ENCODE results near the gene PLEKHG1.

The PLEKHG1 gene

GRCh38 chr6:150647051-150647450 lies 47.4 kb downstream of the PLEKHG1 start:
- H3K36me3 ChIP-seq (ENCODE audit: control insufficient read depth in 5 of 5, insufficient read depth in 5 of 5, low read length in 5 of 5) = no peaks in the 10 kb centered on the region
- H3K4me3 ChIP-seq (ENCODE audit: low read depth in 1 of 5, low read length in 5 of 5) = no peak overlapping the region
- no peaks in the 10 kb centered on the region for H3K9me3 ChIP-seq (ENCODE audit: control insufficient read depth in 5 of 5, low read length in 5 of 5)
- no peaks in the 10 kb centered on the region for H3K27me3 ChIP-seq (ENCODE audit: control insufficient read depth in 5 of 5, insufficient read depth in 4 of 5, low read length in 5 of 5)
- H3K27ac ChIP-seq (ENCODE audit: low read depth, low read length) = no peak overlapping the region
- peaks cover 3 to 9% (median 7%) of the 10 kb centered on the region in 5 donors for H3K4me1 ChIP-seq (ENCODE audit: control insufficient read depth in 5 of 5, insufficient read depth in 5 of 5, low read length in 5 of 5)
- no peak overlapping the region for H3K9ac ChIP-seq (ENCODE audit: low read length in 5 of 5)
